ENCODE results near the gene CCL21. TPM values are rescaled to one million over a fixed set of nuclear protein-coding genes. Genes with fewer than 3 reads are reported as not detected.

The CCL21 gene
- total and polyA plus RNA-seq, 2 donors (not counting 1 experiment from before 2014, with no cell fraction given) = not detected

DNA sequence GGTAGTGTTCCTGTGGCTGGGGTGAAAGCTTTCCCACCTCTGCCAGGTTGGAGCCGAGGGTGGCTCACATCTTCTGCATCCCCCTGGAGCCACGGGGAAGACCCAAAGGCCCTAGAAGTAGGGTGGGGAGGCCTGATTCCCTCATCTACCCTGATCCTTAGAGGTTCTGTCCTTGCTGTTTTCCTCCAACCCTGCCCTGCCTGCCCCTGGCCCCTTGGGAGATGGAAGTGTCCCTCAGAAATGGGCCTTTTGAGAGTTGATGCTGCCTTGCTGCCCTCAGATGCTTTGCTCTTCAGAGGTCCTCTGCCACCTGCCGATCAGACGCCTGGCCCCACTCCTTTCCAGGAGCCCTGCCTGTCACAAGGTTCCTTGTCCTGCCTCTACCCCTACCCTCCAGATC, 25.1 kb downstream of the CCL21 start:
- no peak for TF ChIP-seq EZH2 (IDR thresholded peaks at IDR 0.05; ENCODE audit: borderline replicate concordance, insufficient read depth, low read depth, low read length, poor library complexity, severe bottlenecking)
- TF ChIP-seq, protein P1, sequence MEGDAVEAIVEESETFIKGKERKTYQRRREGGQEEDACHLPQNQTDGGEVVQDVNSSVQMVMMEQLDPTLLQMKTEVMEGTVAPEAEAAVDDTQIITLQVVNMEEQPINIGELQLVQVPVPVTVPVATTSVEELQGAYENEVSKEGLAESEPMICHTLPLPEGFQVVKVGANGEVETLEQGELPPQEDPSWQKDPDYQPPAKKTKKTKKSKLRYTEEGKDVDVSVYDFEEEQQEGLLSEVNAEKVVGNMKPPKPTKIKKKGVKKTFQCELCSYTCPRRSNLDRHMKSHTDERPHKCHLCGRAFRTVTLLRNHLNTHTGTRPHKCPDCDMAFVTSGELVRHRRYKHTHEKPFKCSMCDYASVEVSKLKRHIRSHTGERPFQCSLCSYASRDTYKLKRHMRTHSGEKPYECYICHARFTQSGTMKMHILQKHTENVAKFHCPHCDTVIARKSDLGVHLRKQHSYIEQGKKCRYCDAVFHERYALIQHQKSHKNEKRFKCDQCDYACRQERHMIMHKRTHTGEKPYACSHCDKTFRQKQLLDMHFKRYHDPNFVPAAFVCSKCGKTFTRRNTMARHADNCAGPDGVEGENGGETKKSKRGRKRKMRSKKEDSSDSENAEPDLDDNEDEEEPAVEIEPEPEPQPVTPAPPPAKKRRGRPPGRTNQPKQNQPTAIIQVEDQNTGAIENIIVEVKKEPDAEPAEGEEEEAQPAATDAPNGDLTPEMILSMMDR (IDR thresholded peaks at IDR 0.05) = no peak
- ATAC-seq (ENCODE audit: low read depth) = no peak
- ChIA-PET CTCF (interaction anchor here (1.0 kb wide), 1 partner anchor 12 kb away, joined by 3 read pairs; no protein-coding TSS in a partner anchor), POLR2A (no interaction called here)
- no peak overlapping the region for H3K4me3 Mint-ChIP-seq
- DNase-seq = no peak
- 95% methylated on average over 3 of the region's 4 CpGs for WGBS (ENCODE audit: insufficient coverage)
- Histone ChIP-seq H3K4me1 (ENCODE audit: control insufficient read depth in 2 of 2, insufficient read depth in 2 of 2, low read length in 2 of 2) (peaks cover 0 to 8% of the 10 kb centered on the region in 2 donors), H3K4me2 (replicated peaks; ENCODE audit: low read depth, low read length, poor library complexity, severe bottlenecking) (no peak overlapping the region), H3K27ac (ENCODE audit: low read length in 2 of 2) (no peak overlapping the region), H3K36me3 (replicated peaks in 1 of 2; ENCODE audit: control extremely low read depth in 1 of 2, control insufficient read depth in 1 of 2, extremely low read depth in 1 of 2, insufficient read depth in 2 of 2, low read length in 1 of 2) (no peaks in the 10 kb centered on the region), H4K20me1 (ENCODE audit: control insufficient read depth, insufficient read depth, low read length, poor library complexity, severe bottlenecking) (no peaks in the 10 kb centered on the region), H2AFZ (ENCODE audit: insufficient read depth, low read depth, low read length, poor library complexity, severe bottlenecking) (no peak overlapping the region), H3K9me3 (ENCODE audit: control extremely low read depth in 1 of 3, control insufficient read depth in 2 of 3, insufficient read depth in 1 of 3, low read length in 2 of 3) (no peaks in the 10 kb centered on the region), H3K9ac (ENCODE audit: low read length) (no peak overlapping the region), H3K4me3 (ENCODE audit: control extremely low read depth in 1 of 5, extremely low read depth in 1 of 5, insufficient read depth in 1 of 5, low read depth in 2 of 5, low read length in 4 of 5) (no peak overlapping the region), H3K27me3 (replicated peaks in 1 of 4; ENCODE audit: control extremely low read depth in 1 of 4, control insufficient read depth in 3 of 4, insufficient read depth in 4 of 4, low read length in 3 of 4) (peaks cover 0 to 4% (median 0%) of the 10 kb centered on the region in 4 experiments), H3K79me2 (ENCODE audit: control insufficient read depth, insufficient read depth, low read length) (no peaks in the 10 kb centered on the region)
- intact Hi-C loops (cut with micrococcal nuclease) = no loop called here
- H3K9me3 Mint-ChIP-seq (ENCODE audit: insufficient read depth) = no peaks in the 10 kb centered on the region
- no peak overlapping the region for H3K27ac Mint-ChIP-seq
- H3K4me1 Mint-ChIP-seq = peaks cover 3% of the 10 kb centered on the region
- peaks cover 8% of the 10 kb centered on the region for H3K27me3 Mint-ChIP-seq

DNA sequence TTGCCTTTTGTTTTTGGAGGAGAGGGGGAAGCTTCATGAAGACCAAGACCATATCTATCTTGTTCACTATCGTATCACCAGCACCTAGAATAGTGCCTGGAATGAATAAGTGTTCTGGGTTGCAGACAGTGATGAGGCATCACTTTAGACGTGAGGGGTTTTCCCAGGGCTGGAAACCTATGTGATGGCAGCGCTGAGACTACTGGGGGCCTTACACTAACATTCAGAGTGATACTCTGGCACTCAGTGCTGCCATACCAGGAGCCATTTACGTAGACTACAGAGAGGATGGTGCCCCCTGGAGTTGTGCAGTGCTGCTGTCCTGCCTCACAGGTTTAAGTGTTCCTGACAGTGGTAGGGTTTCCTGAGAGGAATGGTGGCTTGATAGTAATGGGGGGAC, 25.8 kb downstream of the CCL21 start:
- no peak for TF ChIP-seq EZH2 (IDR thresholded peaks at IDR 0.05; ENCODE audit: borderline replicate concordance, insufficient read depth, low read depth, low read length, poor library complexity, severe bottlenecking)
- no peak overlapping the region for H3K27ac Mint-ChIP-seq
- Histone ChIP-seq H3K4me2 (replicated peaks; ENCODE audit: low read depth, low read length, poor library complexity, severe bottlenecking) (no peak overlapping the region), H2AFZ (ENCODE audit: insufficient read depth, low read depth, low read length, poor library complexity, severe bottlenecking) (no peak overlapping the region), H3K9ac (ENCODE audit: low read length) (no peak overlapping the region), H4K20me1 (ENCODE audit: control insufficient read depth, insufficient read depth, low read length, poor library complexity, severe bottlenecking) (no peaks in the 10 kb centered on the region), H3K4me1 (ENCODE audit: control insufficient read depth in 2 of 2, insufficient read depth in 2 of 2, low read length in 2 of 2) (peaks cover 0 to 8% of the 10 kb centered on the region in 2 donors), H3K4me3 (ENCODE audit: control extremely low read depth in 1 of 5, extremely low read depth in 1 of 5, insufficient read depth in 1 of 5, low read depth in 2 of 5, low read length in 4 of 5) (no peak overlapping the region), H3K27ac (ENCODE audit: low read length in 2 of 2) (no peak overlapping the region), H3K36me3 (replicated peaks in 1 of 2; ENCODE audit: control extremely low read depth in 1 of 2, control insufficient read depth in 1 of 2, extremely low read depth in 1 of 2, insufficient read depth in 2 of 2, low read length in 1 of 2) (no peaks in the 10 kb centered on the region), H3K79me2 (ENCODE audit: control insufficient read depth, insufficient read depth, low read length) (no peaks in the 10 kb centered on the region), H3K27me3 (replicated peaks in 1 of 4; ENCODE audit: control extremely low read depth in 1 of 4, control insufficient read depth in 3 of 4, insufficient read depth in 4 of 4, low read length in 3 of 4) (peaks cover 0 to 2% (median 0%) of the 10 kb centered on the region in 4 experiments), H3K9me3 (ENCODE audit: control extremely low read depth in 1 of 3, control insufficient read depth in 2 of 3, insufficient read depth in 1 of 3, low read length in 2 of 3) (no peaks in the 10 kb centered on the region)
- H3K9me3 Mint-ChIP-seq (ENCODE audit: insufficient read depth) = no peaks in the 10 kb centered on the region
- no peak for ATAC-seq (ENCODE audit: low read depth)
- peaks cover 7% of the 10 kb centered on the region for H3K27me3 Mint-ChIP-seq
- DNase-seq = no peak
- POLR2A ChIA-PET = no interaction called here
- intact Hi-C loops (cut with micrococcal nuclease) = no loop called here
- no peak overlapping the region for H3K4me3 Mint-ChIP-seq
- H3K4me1 Mint-ChIP-seq = peaks cover 3% of the 10 kb centered on the region
- CTCF ChIA-PET = no interaction called here
- 78% methylated on average over 3 of the region's 4 CpGs for WGBS (ENCODE audit: insufficient coverage)
